ENCODE data around the gene HSFX3.

DNA sequence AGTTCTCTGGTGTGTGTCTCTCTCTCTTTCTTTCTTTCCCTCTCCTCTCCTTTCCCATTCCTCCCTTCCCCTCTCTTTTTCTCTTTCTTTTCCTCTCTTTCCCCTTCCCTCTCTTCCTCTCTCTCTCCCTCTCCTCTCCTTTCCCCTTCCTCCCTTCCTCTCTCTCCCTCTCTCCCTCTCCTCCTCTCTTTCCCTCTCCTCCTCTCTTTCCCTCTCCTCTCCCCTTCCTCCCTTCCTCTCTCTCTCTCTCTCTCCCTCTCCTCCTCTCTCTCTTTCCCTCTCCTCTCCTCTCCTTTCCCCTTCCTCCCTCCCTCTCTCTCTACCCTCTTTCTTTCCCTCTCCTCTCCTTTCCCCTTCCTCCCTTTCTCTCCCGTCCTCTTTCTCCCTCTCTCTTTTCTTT, 21.3 kb downstream of the HSFX3 start:
- TF ChIP-seq, protein P1, sequence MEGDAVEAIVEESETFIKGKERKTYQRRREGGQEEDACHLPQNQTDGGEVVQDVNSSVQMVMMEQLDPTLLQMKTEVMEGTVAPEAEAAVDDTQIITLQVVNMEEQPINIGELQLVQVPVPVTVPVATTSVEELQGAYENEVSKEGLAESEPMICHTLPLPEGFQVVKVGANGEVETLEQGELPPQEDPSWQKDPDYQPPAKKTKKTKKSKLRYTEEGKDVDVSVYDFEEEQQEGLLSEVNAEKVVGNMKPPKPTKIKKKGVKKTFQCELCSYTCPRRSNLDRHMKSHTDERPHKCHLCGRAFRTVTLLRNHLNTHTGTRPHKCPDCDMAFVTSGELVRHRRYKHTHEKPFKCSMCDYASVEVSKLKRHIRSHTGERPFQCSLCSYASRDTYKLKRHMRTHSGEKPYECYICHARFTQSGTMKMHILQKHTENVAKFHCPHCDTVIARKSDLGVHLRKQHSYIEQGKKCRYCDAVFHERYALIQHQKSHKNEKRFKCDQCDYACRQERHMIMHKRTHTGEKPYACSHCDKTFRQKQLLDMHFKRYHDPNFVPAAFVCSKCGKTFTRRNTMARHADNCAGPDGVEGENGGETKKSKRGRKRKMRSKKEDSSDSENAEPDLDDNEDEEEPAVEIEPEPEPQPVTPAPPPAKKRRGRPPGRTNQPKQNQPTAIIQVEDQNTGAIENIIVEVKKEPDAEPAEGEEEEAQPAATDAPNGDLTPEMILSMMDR (IDR thresholded peaks at IDR 0.05) = no peak
- no peak for TF ChIP-seq EZH2 (IDR thresholded peaks at IDR 0.05; ENCODE audit: borderline replicate concordance, insufficient read depth, low read depth, low read length, poor library complexity, severe bottlenecking)
